Measurements from ENCODE around the gene MAPK11.
A peak's percentile ranks its signal among the peaks of the same experiment; 100 is the strongest.

MAPK11 gene

DNA sequence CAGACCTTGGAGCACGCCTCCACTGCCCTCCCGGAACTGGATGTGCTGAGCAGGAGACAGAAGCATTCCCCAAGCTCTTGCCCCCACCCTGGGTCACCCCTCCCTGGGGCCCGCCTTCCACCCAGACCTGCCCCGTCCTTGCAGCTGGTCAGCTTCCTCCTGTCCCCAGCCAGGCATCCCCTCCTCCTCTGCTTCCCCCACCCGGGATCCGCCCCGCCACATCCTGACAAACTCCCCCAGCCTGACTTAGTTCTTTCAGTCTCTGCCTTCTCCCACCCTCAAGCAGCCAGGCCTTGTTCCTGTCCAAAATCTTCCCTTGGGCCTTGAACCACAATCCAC is 38.4 kb upstream of the MAPK11 start:
- peak in 35 of 56 donors; percentile 13 to 68 (median 42) for DNase-seq

DNA sequence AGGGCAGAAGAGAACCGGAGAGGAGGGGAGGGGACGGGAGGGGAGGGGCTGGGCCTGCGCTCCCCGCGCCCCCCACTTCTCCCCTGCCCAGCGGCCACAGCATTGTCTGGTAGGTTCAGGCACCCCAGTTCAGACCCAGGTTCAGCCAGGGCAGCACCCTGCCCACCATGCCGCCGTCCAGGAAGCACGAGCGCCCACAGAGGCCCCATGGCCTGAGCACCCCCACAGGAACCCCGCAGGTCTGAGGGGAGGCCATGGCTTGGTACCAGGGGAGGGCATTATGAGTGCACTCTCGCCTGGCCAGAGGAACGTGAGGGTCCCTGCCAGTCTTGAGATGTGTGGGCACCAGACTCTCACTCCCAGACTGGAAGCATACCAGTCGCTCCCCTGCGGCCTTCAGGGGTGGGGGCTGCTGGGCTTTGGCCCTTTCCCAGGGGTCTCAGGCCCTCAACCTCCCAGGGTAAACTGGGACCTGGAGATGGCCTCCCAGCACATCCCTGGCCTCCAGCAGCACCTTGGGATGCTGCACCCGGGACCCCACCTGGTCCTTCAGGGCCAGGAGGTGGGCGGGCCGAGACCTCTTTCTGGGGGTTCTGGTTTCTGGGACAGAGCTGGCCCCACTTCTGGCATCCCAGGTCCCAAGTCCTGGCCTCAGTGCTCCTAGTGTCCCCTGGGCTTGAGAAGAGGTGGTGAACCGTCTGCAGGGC is 37.9 kb upstream of the MAPK11 start:
- DNase-seq: no peak

DNA sequence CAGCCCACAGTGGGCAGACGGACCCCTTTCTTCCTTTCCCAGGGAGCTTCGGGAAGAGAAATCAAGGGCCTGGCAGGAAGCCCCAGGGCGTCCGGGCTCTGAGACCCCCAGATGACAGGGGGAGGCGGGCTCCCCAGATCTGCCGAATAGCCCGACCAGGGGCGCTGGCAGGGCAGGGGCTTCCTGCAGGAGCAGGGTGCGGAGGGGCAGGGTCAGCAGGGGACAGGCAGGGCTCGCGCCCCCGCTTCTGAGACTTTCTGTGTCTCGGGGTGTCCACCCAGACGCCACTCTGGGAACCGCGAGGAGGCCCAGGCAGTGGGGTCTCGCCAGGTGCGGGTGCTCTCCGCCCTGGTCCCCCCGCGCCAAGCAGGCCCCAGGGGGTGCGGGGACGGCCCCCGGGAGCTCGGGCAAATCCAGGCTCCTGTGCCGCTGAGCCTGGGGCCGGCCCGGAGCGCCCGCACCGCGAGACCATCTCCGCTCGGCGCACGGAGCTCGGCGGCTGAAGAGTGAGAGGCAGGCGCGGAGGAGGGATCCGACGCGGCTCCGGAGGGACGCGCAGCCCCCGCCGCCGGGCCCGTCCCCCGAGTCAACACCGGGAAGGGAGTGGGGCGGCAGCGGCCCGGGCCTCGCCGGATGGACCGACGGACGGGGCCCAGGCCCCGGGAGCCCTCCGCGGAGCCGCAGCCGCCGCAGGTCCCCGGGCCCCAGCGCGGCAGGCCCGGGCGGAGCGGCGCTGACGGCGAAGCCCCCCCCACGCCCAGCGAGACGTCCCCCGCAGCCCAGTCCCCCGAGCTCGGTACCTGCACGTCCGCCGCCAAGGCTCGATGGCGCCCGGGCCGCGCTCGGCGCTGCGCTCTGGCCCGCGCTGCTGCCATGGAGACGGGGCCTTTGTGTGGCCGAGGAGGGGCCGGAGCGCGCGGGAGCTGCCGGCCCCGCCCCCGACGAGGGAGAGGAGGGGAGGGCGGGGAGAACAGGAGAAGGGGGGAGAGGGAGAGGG is 36.9 kb upstream of the MAPK11 start, which contains the start of gene PLXNB2:
TSS of gene PLXNB2 (minus strand) at position 894 of the 997 bp plus-strand sequence. CDS start 17,062 bp downstream, outside the sequence.
- DNase-seq: peak in 50 of 56 donors; percentile 16 to 87 (median 62)

DNA sequence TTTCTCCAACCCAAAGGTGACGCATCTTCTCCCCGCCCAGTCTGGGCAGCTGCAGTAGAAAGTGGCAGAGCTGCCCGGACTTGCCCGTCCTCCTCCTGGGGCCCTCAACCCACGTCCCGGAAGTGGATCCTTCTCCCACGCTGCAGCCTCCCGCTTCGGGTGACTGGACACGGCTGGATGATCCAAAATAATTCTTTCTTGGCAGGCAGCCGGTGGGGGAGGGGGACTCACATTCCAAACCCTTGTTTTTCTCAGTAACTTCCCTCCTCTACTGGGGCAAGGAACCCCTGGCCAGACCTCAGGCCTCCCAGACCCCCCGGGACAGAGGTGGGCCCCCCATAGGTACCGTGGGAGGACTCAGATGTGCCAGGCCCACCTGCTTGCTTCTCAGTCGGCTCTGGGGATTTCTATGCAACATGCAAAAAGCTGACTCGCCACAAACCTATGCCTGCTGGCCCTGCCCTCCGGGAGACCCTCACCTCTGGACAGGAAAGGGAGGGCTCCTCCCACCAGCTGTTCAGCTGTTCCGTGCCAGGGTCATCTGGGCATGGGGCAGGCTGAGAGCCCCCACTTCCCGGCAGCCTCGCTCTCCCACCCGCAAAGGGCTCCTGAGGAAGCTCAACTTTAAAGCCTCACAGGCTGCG is 35.9 kb upstream of the MAPK11 start:
- DNase-seq: peak in 36 of 56 donors; percentile 11 to 72 (median 34)

DNA sequence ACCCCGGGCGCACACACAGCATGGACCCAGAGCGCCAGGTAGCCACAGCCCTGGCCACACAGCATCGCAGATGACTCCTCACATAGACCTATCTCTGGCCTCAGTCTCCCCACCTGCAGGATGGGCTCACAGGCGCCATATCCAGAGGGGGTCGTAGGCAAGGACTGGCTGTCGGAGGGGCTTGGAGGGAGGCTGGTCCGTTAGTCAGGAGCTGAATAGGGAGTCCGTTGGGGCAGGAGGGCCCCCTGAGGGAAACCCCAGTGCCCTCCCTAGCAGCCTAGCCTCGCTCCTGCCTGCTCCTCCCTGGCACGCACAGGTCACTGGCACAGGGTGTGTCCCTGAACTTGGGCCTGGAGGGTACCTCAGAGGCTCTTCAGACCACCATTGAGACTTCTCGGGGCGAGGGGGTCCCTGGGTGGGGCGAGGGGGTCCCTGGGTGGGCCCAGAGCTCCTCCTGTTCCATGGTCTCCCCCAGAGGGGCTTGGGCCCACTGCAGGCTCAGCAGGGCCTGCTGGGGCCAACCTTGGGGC is 35.3 kb upstream of the MAPK11 start:
- DNase-seq: no peak

GRCh38 chr22:50304528-50305392 is 34.6 kb upstream of the MAPK11 start:
- DNase-seq: peak in 38 of 56 donors; percentile 12 to 73 (median 48)

DNA sequence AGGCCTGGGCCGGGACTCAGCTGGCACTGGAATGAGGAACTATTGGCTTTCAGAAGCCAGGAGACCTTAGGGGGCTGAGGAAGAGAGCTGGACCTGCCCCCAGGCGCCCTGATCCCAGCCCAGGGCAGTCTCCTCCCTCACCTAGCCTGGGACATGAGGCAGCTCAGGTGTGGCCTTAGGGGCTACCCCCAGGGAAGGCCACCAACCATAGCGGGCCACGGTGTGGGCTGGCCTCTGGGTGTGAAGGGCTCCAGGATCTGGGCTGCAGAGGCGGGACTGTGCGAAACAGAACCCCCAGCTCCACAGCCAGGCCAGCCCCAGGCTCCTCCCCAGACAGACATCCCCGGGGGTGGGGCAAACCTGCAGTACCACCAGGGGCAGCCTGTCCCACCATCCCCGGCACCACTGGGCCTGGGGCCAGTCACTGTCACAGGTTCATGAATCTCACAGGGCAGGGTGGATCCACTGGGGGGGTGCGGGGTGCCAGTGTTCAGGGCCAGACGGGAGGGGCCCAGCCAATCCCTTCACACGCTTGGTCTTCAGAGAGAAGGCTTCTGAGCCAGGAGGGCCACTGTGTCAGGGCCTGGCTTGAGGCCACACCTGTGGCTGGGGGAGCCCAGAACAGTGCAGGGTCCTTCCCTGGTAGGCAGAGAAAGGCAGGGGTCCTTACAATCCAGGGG is 33.8 kb upstream of the MAPK11 start:
- peak in 20 of 56 donors; percentile 25 to 61 (median 42) for DNase-seq

DNA sequence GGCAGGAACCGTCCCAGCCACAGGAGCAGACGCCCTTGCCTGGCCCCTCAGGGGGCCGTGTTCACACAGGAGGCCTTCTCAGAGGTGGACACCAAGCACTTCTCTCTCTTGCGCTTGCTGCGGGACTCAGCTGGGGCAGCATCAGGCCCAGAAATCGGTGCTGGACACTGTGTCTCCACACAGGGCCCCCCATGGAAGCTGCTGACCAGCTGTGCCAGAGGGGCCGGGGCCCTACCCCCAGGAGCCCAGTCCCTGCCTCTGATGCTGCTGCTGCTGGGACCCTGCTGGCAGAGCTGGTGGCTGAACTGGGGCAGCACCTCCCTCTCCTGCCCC is 33.3 kb upstream of the MAPK11 start:
- DNase-seq: peak in 14 of 56 donors; percentile 9 to 63 (median 34)

DNA sequence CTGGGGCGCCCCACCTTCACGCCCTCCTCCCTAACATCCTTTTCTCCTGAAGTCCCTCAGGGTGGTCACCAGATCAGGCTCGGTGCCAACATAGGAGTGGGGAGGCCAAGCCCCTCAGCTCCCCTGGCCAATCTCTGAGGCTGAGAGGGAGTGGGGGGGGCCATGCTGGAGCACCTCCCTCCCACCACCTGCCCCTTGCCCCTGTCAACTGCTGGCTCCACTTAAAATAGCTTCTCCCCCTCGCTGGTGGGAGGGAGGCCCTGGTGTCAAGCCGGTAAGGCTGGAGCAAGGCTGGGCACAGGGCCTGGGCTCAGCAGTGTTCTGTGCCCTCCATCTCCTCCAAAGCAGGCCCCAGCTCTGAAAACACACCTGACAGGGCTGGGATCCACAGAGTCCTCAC is 32.4 kb upstream of the MAPK11 start:
- DNase-seq: no peak

- DNase-seq: peak in 1 of 56 donors; percentile 44
These were observed 31.9 kb upstream of the MAPK11 start for GRCh38 chr22:50302041-50302541.

DNA sequence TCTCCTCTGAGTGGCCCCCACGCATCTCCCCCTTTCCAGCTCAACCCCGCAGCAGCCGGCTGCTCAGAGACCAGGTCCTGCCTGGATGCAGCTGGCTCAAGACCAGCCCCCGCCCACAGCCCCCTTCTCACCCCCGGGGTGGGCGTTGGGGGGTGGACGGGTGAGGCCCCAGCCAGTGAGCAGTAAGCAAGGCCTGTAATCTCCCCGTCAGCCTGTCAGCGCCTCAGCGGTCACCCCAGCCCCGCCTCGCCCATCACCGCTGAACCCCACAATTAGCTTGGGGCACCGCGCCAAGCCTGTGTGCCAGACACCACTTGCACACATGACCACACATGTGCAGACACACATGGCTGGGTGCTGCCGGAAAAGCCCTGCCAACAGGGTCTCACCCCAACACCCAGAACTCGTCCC is 31.4 kb upstream of the MAPK11 start:
- DNase-seq: peak in 1 of 56 donors; percentile 48

DNA sequence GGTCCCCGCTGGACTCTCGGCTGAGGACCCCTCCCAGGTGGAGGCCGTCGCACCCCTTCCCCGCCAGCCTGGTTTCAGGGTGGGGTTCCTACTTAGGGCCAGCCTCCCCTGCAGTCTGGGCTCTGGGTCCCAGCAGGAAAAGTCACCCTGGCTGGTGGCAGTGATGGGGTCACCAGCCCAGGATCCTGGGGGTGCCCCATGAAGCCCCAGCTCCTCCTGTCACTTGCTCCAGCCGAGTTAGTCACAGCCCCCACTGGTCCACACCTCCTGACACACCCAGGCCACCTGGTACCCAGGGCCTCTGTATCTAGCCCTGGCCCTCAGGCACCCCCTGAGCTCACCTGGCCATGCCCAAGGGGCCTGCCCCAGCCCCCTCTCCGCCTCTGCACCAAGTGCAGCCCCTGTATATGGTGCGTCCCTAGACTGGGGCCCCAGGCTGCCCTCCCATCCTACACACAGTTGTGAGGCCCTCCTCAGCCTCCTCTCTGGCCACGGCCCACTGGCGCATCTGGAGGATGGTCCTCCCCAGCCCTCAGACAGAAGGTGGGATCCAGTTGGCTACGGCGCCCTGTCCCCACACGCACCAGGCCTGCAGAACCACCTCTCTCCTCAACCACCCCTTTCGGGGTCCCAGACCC is 30.6 kb upstream of the MAPK11 start:
- no peak for DNase-seq

GRCh38 chr22:50299785-50300619 is 29.8 kb upstream of the MAPK11 start:
- DNase-seq: peak in 2 of 56 donors; percentile 9 to 44

DNA sequence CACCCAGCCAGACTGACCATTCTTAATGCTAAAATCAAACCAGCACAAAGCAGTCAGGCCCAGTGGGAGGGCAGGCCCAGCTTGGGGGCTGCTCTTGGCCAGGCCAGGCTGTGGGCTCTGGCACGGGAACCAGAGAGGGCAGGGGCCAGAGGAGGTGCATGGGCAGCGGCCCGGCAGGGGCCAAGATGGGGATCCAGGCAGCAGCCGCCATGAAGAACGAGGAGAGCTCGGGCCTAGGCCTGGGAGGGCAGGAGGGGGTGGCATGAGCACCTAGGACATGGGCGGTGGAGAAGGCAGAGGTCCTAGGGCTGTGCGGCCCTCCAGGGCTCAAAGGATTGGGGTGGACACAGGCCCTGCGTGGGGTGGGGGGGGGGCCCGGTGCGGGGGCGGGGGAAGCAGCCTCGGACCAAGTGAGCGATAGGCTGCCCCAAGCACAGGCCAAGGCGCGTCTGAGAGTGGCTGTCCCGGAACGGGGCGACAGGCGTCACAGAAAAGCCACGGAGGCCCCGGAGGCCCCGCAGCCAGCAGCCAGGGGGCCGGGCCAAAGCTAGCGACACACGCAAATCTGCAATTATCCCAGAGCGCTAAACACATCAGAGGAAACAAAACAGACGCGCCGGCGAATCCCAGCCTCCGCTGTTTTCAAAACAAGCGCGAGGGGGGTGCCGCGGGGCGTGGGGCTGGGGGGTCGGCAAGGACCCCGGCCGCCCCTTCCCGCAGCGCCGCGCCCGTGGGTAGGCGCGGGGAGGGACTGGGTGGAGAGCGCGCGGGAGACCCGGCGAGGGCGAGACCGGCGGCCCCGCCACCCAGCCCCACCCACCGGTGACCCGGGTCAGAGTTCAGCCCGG is 29.0 kb upstream of the MAPK11 start:
- DNase-seq: peak in 7 of 56 donors; percentile 20 to 32 (median 26)

DNA sequence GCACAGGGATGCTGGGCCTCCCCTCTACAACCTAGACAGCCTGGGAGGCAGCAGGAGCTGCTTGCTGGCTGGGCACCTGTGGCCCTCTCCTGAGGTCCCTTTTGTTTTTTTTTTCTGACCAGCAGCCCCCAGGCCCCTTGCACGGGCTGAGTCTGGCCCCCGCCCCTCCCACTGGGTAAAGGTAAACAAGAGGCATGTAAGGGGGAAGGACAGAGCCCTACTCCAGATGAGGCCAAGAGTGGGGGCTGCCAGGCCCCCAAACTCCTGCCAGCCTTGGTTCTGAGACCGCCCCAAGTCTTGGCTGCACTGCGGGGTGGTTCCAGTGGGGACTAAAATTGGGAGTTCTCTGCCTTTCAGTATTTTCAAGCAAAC is 28.1 kb upstream of the MAPK11 start:
- no peak for DNase-seq

DNA sequence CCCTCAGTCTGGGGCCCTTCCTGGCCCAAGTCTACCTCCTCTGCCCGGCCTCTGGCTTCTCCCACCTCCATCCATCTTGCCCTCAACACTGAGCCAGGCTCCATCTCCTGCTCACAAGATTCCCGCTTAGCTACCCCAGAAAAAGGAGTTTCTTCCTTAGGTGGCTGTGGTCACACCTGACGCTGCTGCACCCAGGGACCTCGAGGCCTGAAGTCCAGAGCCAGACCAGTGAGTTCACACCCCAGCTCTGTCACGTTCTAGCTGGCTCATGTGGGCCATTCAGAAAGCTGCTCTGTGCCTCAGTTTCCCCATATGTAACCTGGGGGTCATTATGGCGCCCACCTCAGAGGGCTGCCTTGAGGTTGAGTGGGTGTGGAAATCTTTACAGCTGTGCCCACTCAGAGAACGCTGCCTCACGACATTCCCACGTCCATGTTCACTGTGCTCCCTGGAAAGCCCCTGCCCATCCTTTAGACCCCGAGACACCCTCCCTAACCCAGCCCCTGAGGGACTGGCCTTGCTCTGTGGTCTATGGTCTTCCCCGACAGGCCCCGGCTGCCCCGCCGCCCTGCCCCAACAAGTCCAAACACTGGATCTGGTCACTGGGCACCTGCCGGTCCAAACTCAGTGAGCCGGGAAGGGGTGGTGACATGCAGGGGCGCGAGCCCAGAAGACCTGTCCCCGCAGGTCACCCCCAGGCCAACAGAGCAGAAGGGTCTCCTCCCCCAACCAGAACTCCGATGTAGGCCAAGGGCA is 27.5 kb upstream of the MAPK11 start:
- no peak for DNase-seq

All from nucleus accumbens (tissue), 56 donors.